GM12878 (cell line): ENCODE data around the gene MMP12. TPM values are rescaled to one million over a fixed set of nuclear protein-coding genes. Genes with fewer than 3 reads are reported as not detected.

Source experiments
- ATAC-seq: fragments of 200-7000 bp; cut with Tn5 transposase; 3 replicates; pipeline ENCODE4 v1.9.1; 2020; ENCODE audit warnings: mild to moderate bottlenecking, moderate library complexity
- BruUV-seq: library from RNA; stranded (reverse); fragments of 400-500 nt; replicated peaks from 2 replicates; lab custom pipeline; 2021; lab: Mats Ljungman, UMichigan
- CTCF ChIA-PET: fragments of 300-600 bp; sonication (Branson Sonifier 250); formaldehyde crosslinking; extraction: SDS; loops from one replicate; lab custom pipeline; 2021; ENCODE audit warnings: inconsistent platforms; lab: Yijun Ruan, JAX
- POLR2A ChIA-PET: fragments of 350-600 bp; formaldehyde crosslinking; extraction: SDS; loops from one replicate; lab custom pipeline; 2021; ENCODE audit warnings: inconsistent platforms; lab: Charles Lee
- RAD21 ChIA-PET: fragments of 300-600 bp; sonication (Branson Sonifier 250); formaldehyde crosslinking; loops from one replicate; lab custom pipeline; 2023; ENCODE audit warnings: antibody characterized with exemption; ENCODE audit not compliant: unreplicated experiment; lab: Charles Lee
- SMC1A ChIA-PET: fragments of 300-600 bp; sonication (Branson Sonifier 250); formaldehyde crosslinking; loops from one replicate; lab custom pipeline; 2023; ENCODE audit not compliant: unreplicated experiment, uncharacterized antibody; lab: Charles Lee
- DNase-seq: peaks from one replicate; pipeline ENCODE4 v3.0.0-alpha.2; 2011; ENCODE audit warnings: low read depth, low spot score
- FAIRE-seq: peaks from 3 replicates; lab custom pipeline; 2011; peaks lifted over from hg19 to GRCh38; lab: Jason Lieb, UNC
- H2AFZ ChIP-seq: 2 replicates; pipeline ENCODE4 v1.6.0; 2011; ENCODE audit warnings: low read depth, low read length, control low read depth; ENCODE audit not compliant: control insufficient read depth
- H3K27ac ChIP-seq: 2 replicates; pipeline ENCODE4 v1.5.1; 2011; ENCODE audit warnings: control low read depth; ENCODE audit not compliant: control insufficient read depth, insufficient read depth
- H3K27me3 ChIP-seq, 2 experiments: replicated peaks in 1 of 2; 2 replicates each; pipeline versions ENCODE4 v1.6.0 to v1.6.1; 2011; ENCODE audit warnings: low read length in 1 of 2; ENCODE audit not compliant: control insufficient read depth in 2 of 2, insufficient read depth in 2 of 2
- H3K36me3 ChIP-seq, 2 experiments: 2 replicates each; pipeline ENCODE4 v1.5.1; 2011; ENCODE audit warnings: low read length in 1 of 2; ENCODE audit not compliant: control insufficient read depth in 2 of 2, insufficient read depth in 2 of 2
- H3K4me1 ChIP-seq: 2 replicates; pipeline ENCODE4 v1.6.1; 2011; ENCODE audit warnings: mild to moderate bottlenecking, low read length, moderate library complexity, mixed read lengths; ENCODE audit not compliant: control insufficient read depth, insufficient read depth
- H3K4me2 ChIP-seq: 2 replicates; pipeline ENCODE4 v1.6.0; 2011; ENCODE audit warnings: control low read depth; ENCODE audit not compliant: control insufficient read depth, insufficient read depth
- H3K4me3 ChIP-seq: fragments of 200-600 bp; sonication (generic); 2 replicates; pipeline ENCODE4 v1.5.1; 2016
- H3K79me2 ChIP-seq: 2 replicates; pipeline ENCODE4 v1.6.0; 2011; ENCODE audit warnings: low read length; ENCODE audit not compliant: control insufficient read depth, insufficient read depth
- H3K9ac ChIP-seq: 2 replicates; pipeline ENCODE4 v1.8.0; 2011; ENCODE audit warnings: low read length, control low read depth, mixed read lengths; ENCODE audit not compliant: control insufficient read depth, insufficient read depth
- H3K9me3 ChIP-seq: replicated peaks from 3 replicates; pipeline ENCODE4 v1.5.1; 2011; ENCODE audit warnings: mild to moderate bottlenecking, low read length; ENCODE audit not compliant: control insufficient read depth, insufficient read depth
- H4K20me1 ChIP-seq: 2 replicates; pipeline ENCODE4 v1.6.0; 2011; ENCODE audit not compliant: control insufficient read depth, insufficient read depth
- BCLAF1 ChIP-seq: fragments of 450-650 bp; IDR thresholded peaks from 2 replicates; pipeline ENCODE4 v1.6.1; 2017; ENCODE audit warnings: antibody characterized with exemption, mild to moderate bottlenecking, moderate library complexity
- BRCA1 ChIP-seq: IDR thresholded peaks from 2 replicates; pipeline ENCODE4 v1.6.1; 2011; ENCODE audit warnings: low read depth, low read length, improper control_type of control experiment
- CREB1 ChIP-seq: IDR thresholded peaks from 2 replicates; pipeline ENCODE4 v1.6.1; 2012; ENCODE audit warnings: low read depth, mild to moderate bottlenecking, inconsistent platforms
- EP300 ChIP-seq, 2 experiments: fragments of 150-350 bp in 1 of 2; IDR thresholded peaks; 2 replicates each; pipeline ENCODE4 v1.6.1; 2011 to 2012; ENCODE audit warnings: low read depth in 2 of 2, low read length in 2 of 2, borderline replicate concordance in 1 of 2, improper control_type of control experiment in 1 of 2, inconsistent platforms in 1 of 2; ENCODE audit not compliant: control insufficient read depth in 1 of 2
- GABPA ChIP-seq: IDR thresholded peaks from 2 replicates; pipeline ENCODE4 v1.6.1; 2014; ENCODE audit warnings: antibody characterized with exemption, low read depth, mild to moderate bottlenecking, inconsistent platforms
- IKZF2 ChIP-seq, 2 experiments: fragments of 450-650 bp; IDR thresholded peaks; 2 replicates each; pipeline ENCODE4 v1.6.1; 2017; ENCODE audit warnings: mild to moderate bottlenecking in 2 of 2, moderate library complexity in 2 of 2
- KDM1A ChIP-seq: fragments of 200-600 bp; sonication (generic); IDR thresholded peaks from 2 replicates; pipeline ENCODE4 v1.6.1; 2016; ENCODE audit warnings: borderline replicate concordance
- NKRF ChIP-seq: fragments of 450-650 bp; conservative IDR thresholded peaks from 2 replicates; pipeline ENCODE4 v1.6.1; 2017; ENCODE audit warnings: mild to moderate bottlenecking, moderate library complexity
- RUNX3 ChIP-seq: IDR thresholded peaks from 2 replicates; pipeline ENCODE4 v1.6.1; 2012; ENCODE audit warnings: low read length, inconsistent platforms
- STAT3 ChIP-seq: IDR thresholded peaks from 2 replicates; pipeline ENCODE4 v1.6.1; 2011; ENCODE audit warnings: low read depth, low read length, improper control_type of control experiment
- SUZ12 ChIP-seq: fragments of 200-600 bp; sonication (generic); IDR thresholded peaks from one replicate; pipeline ENCODE4 v1.6.1; 2018; ENCODE audit warnings: antibody characterized with exemption, mild to moderate bottlenecking; ENCODE audit not compliant: unreplicated experiment
- ZBTB33 ChIP-seq: fragments of 450-650 bp; IDR thresholded peaks from 2 replicates; pipeline ENCODE4 v1.6.1; 2017; ENCODE audit warnings: mild to moderate bottlenecking
- ZNF274 ChIP-seq: IDR thresholded peaks from one replicate; pipeline ENCODE4 v1.8.0; 2011; ENCODE audit not compliant: insufficient read length, insufficient read depth
- ZSCAN29 ChIP-seq: fragments of 450-650 bp; IDR thresholded peaks from 2 replicates; pipeline ENCODE4 v1.6.1; 2017; ENCODE audit warnings: mild to moderate bottlenecking, moderate library complexity
- WGBS: methylation state at CpG from one replicate; pipeline ENCODE4 v1.1.6; 2016; ENCODE audit warnings: low lambda C conversion rate; ENCODE audit not compliant: insufficient replicate concordance, insufficient coverage; ENCODE audit errors: missing lambda C conversion rate; 5-methylcytosine and 5-hydroxymethylcytosine counted together
- in situ Hi-C: fragments of 300-500 bp; cut with MboI; formaldehyde crosslinking; loops from 9 replicates; pipeline ENCODE4 v1.14.3; 2018; ENCODE audit warnings: mixed read lengths
- intact Hi-C: fragments of 100-400 bp; cut with micrococcal nuclease; formaldehyde crosslinking; loops from one replicate; pipeline ENCODE4 v1.14.2; 2022; ENCODE audit not compliant: unreplicated experiment
- polyA plus RNA-seq, 11 experiments: library from polyadenylated mRNA; depleted of rRNA in 4 of 11; unstranded in 6 of 11; stranded (reverse) in 5 of 11; fragments of >200 nt; fragmentation: Nextera tagmentation in 4 of 11; fragmentation: Illumina TruSeq in 1 of 11; extraction: Ambion mirVana in 4 of 11; extraction: Trizol in 1 of 11; gene quantifications; 1 replicate in 1 of 11; 2 replicates in 10 of 11; pipeline versions ENCODE4 v1.2.1 to v1.2.3, GENCODE V29; 2011 to 2016; ENCODE audit warnings: inconsistent platforms in 2 of 11, missing spikeins in 2 of 11, low read depth in 1 of 11
- total RNA-seq, 4 experiments: library from RNA; depleted of rRNA in 3 of 4; stranded (reverse); fragments of >200 nt in 3 of 4; fragmentation: Illumina TruSeq in 1 of 4; extraction: Trizol in 1 of 4; gene quantifications; 2 replicates each; pipeline versions ENCODE4 v1.2.1 to v1.2.3, GENCODE V29; 2013 to 2021

Gene MMP12
- total and polyA plus RNA-seq, 10 of the 15 experiments (the other 5 are each of a cell fraction or from before 2014, with no cell fraction given) = 0.14 TPM; not detected in 9

GRCh38 chr11:102830001-102830727 is 44.6 kb downstream of the MMP12 start (continued):
- TF ChIP-seq CREB1 = no peak
- TF ChIP-seq STAT3 = no peak
- TF ChIP-seq ZNF274 = no peak

- H2AFZ ChIP-seq = no peak overlapping the region
- H3K4me3 ChIP-seq = no peak overlapping the region
- ChIA-PET POLR2A (no interaction called here), RAD21 (interaction anchor here (0.6 to 2.4 kb wide), 5 partner anchors 11 to 140 kb away, joined by 3 to 20 read pairs (median 3); no protein-coding TSS in a partner anchor), CTCF (interaction anchor here (0.8 to 6.0 kb wide), 5 partner anchors 11 to 225 kb away, joined by 5 to 53 read pairs (median 5); no protein-coding TSS in a partner anchor), SMC1A (interaction anchor here (0.9 to 3.8 kb wide), 5 partner anchors 86 to 112 kb away, joined by 3 to 28 read pairs (median 6); no protein-coding TSS in a partner anchor)
- DNase-seq (no peak), FAIRE-seq (no peak), ATAC-seq (no peak)
- H3K9me3 ChIP-seq = no peaks in the 10 kb centered on the region
- in situ Hi-C loops (no loop called here), intact Hi-C loops (no loop called here)
- H3K36me3 ChIP-seq = no peaks in the 10 kb centered on the region
- no TSS peak for BruUV-seq
- no peak overlapping the region for H3K4me2 ChIP-seq
- peaks cover 0 to 5% of the 10 kb centered on the region in 2 experiments; a peak in 2 of 4 replicates for H3K27me3 ChIP-seq
- H3K9ac ChIP-seq = no peak overlapping the region
- no peaks in the 10 kb centered on the region for H4K20me1 ChIP-seq
- WGBS = 28% methylated on average over 6 of the region's 6 CpGs
- H3K79me2 ChIP-seq = no peaks in the 10 kb centered on the region
- H3K27ac ChIP-seq = no peak overlapping the region
- no peaks in the 10 kb centered on the region for H3K4me1 ChIP-seq
- TF ChIP-seq ZSCAN29 (no peak), EP300 (IDR thresholded peaks at IDR 0.05; ENCODE audit: borderline replicate concordance in 1 of 2, control insufficient read depth in 1 of 2, low read depth in 2 of 2, low read length in 2 of 2) (no peak), BCLAF1 (no peak), BRCA1 (no peak), GABPA (no peak), IKZF2 (IDR thresholded peaks at IDR 0.05) (no peak), SUZ12 (no peak), ZBTB33 (no peak), RUNX3 (no peak), NKRF (no peak), KDM1A (no peak)
Observed at GRCh38 chr11:102829316-102830000, 45.3 kb downstream of the MMP12 start.
